Activated naive CD8-positive, alpha-beta T cell treated with anti-CD3 and anti-CD28 coated beads, Interleukin-2, amount 50 U/mL, for 16 hours (primary cell): Measurements from ENCODE around the gene RCOR3.

Experiments
- DNase-seq: peaks from one replicate; pipeline ENCODE4 v3.0.0-alpha.2; 2020; ENCODE audit warnings: low read depth, low spot score

RCOR3 gene

GRCh38 chr1:211324992-211325775 lies 66.0 kb downstream of the RCOR3 start:
- no peak for DNase-seq

GRCh38 chr1:211326140-211326527 lies 67.0 kb downstream of the RCOR3 start:
- no peak for DNase-seq

- no peak for DNase-seq
Measured at GRCh38 chr1:211326528-211327345, 67.6 kb downstream of the RCOR3 start, which contains the start of gene TRAF5. Gene TRAF5, plus strand, starts transcription at chr1:211326833. Its CDS starts 26,407 bp downstream, at chr1:211353240.

- no peak for DNase-seq
Measured at GRCh38 chr1:211327346-211327921, 68.3 kb downstream of the RCOR3 start.

- no peak for DNase-seq
Measured at GRCh38 chr1:211328084-211328694, 69.0 kb downstream of the RCOR3 start.

GRCh38 chr1:211328866-211329475 lies 69.8 kb downstream of the RCOR3 start:
- DNase-seq, result no peak

GRCh38 chr1:211329764-211330201 lies 70.6 kb downstream of the RCOR3 start:
- DNase-seq, result no peak

GRCh38 chr1:211330282-211330936 lies 71.2 kb downstream of the RCOR3 start:
- DNase-seq, result no peak

- no peak for DNase-seq
Measured at GRCh38 chr1:211331011-211331709, 72.0 kb downstream of the RCOR3 start.

- DNase-seq, result no peak
Measured at GRCh38 chr1:211332036-211332616, 73.0 kb downstream of the RCOR3 start.

GRCh38 chr1:211332830-211333229 lies 73.7 kb downstream of the RCOR3 start:
- no peak for DNase-seq

GRCh38 chr1:211333906-211334305 lies 74.7 kb downstream of the RCOR3 start:
- no peak for DNase-seq

GRCh38 chr1:211334986-211335385 lies 75.8 kb downstream of the RCOR3 start:
- no peak for DNase-seq

GRCh38 chr1:211335522-211336157 lies 76.5 kb downstream of the RCOR3 start:
- no peak for DNase-seq

GRCh38 chr1:211336161-211336560 lies 77.0 kb downstream of the RCOR3 start:
- no peak for DNase-seq

- no peak for DNase-seq
Measured at GRCh38 chr1:211336775-211337174, 77.6 kb downstream of the RCOR3 start.

- no peak for DNase-seq
Measured at GRCh38 chr1:211337430-211338223, 78.5 kb downstream of the RCOR3 start.

GRCh38 chr1:211338224-211338620 lies 79.1 kb downstream of the RCOR3 start:
- no peak for DNase-seq

GRCh38 chr1:211339631-211340041 lies 80.5 kb downstream of the RCOR3 start:
- no peak for DNase-seq
